H1 (cell line): ENCODE results near the gene LPP. TPM values are rescaled to one million over a fixed set of nuclear protein-coding genes. Genes with fewer than 3 reads are reported as not detected.

ENCODE experiments used
- CTCF ChIA-PET: fragments of 300-600 bp; sonication (Branson Sonifier 250); formaldehyde crosslinking; loops from one replicate; lab custom pipeline; 2021; ENCODE audit not compliant: partially characterized antibody; lab: Charles Lee
- POLR2A ChIA-PET: fragments of 300-600 bp; sonication (Branson Sonifier 250); formaldehyde crosslinking; loops from one replicate; lab custom pipeline; 2021; ENCODE audit warnings: inconsistent platforms; ENCODE audit not compliant: partially characterized antibody; lab: Charles Lee
- DNase-seq, 2 experiments: peaks; one replicate each; pipeline versions ENCODE4 v3.0.0 to v3.0.0-alpha.2; 2010 to 2022; ENCODE audit warnings: low spot score in 2 of 2, low read depth in 1 of 2, mixed read lengths in 1 of 2
- FAIRE-seq: peaks from 2 replicates; lab custom pipeline; 2011; peaks lifted over from hg19 to GRCh38; lab: Jason Lieb, UNC
- H2AFZ ChIP-seq: 2 replicates; pipeline ENCODE4 v1.8.1; 2012; ENCODE audit warnings: low read length, inconsistent platforms
- H2AK5ac ChIP-seq: 2 replicates; pipeline ENCODE4 v1.6.1; 2013; ENCODE audit warnings: low read depth, low read length
- H2BK120ac ChIP-seq: replicated peaks from 2 replicates; pipeline ENCODE3; 2013; ENCODE audit warnings: low read depth, low read length, inconsistent platforms
- H2BK12ac ChIP-seq: 2 replicates; pipeline ENCODE4 v1.6.1; 2013; ENCODE audit warnings: low read depth, low read length
- H2BK15ac ChIP-seq: 2 replicates; pipeline ENCODE4 v1.6.1; 2013; ENCODE audit warnings: low read length
- H2BK20ac ChIP-seq: 2 replicates; pipeline ENCODE4 v1.6.1; 2013; ENCODE audit warnings: low read length
- H2BK5ac ChIP-seq: 2 replicates; pipeline ENCODE4 v1.6.1; 2013; ENCODE audit warnings: low read depth, low read length
- H3K14ac ChIP-seq: 2 replicates; pipeline ENCODE4 v1.6.1; 2013; ENCODE audit warnings: inconsistent platforms; ENCODE audit not compliant: insufficient read length
- H3K18ac ChIP-seq: 2 replicates; pipeline ENCODE4 v1.6.1; 2013; ENCODE audit warnings: low read length; ENCODE audit errors: extremely low read depth
- H3K23ac ChIP-seq: 2 replicates; pipeline ENCODE4 v1.6.1; 2013; ENCODE audit warnings: inconsistent platforms; ENCODE audit not compliant: insufficient read length
- H3K23me2 ChIP-seq: 2 replicates; pipeline ENCODE4 v1.6.1; 2013; ENCODE audit warnings: low read depth, low read length
- H3K27ac ChIP-seq: 2 replicates; pipeline ENCODE4 v1.6.1; 2011; ENCODE audit warnings: low read depth, low read length, inconsistent platforms
- H3K27me3 ChIP-seq, 4 experiments: replicated peaks in 1 of 4; 1 replicate in 1 of 4; 2 replicates in 3 of 4; pipeline versions ENCODE4 v1.6.1 to v1.8.1; 2011 to 2013; ENCODE audit warnings: low read length in 3 of 4, mild to moderate bottlenecking in 3 of 4, inconsistent platforms in 2 of 4, mixed read lengths in 2 of 4, moderate library complexity in 1 of 4; ENCODE audit not compliant: control insufficient read depth in 3 of 4, insufficient read depth in 3 of 4; ENCODE audit errors: extremely low read depth in 1 of 4
- H3K36me3 ChIP-seq, 4 experiments: 2 replicates each; pipeline versions ENCODE4 v1.6.1 to v1.8.1; 2011 to 2013; ENCODE audit warnings: mild to moderate bottlenecking in 4 of 4, low read length in 3 of 4, moderate library complexity in 2 of 4, control low read depth in 1 of 4, inconsistent platforms in 1 of 4; ENCODE audit not compliant: insufficient read depth in 4 of 4, control insufficient read depth in 2 of 4
- H3K4ac ChIP-seq: replicated peaks from 2 replicates; pipeline ENCODE3; 2013; ENCODE audit warnings: low read length, low read depth, mixed read lengths, inconsistent platforms; ENCODE audit not compliant: insufficient read length
- H3K4me1 ChIP-seq, 4 experiments: replicated peaks in 1 of 4; 1 replicate in 1 of 4; 2 replicates in 3 of 4; pipeline versions ENCODE4 v1.6.1 to v1.8.1; 2011 to 2013; ENCODE audit warnings: low read length in 3 of 4, inconsistent platforms in 2 of 4, mixed read lengths in 1 of 4; ENCODE audit not compliant: insufficient read depth in 4 of 4, control insufficient read depth in 3 of 4
- H3K4me2 ChIP-seq, 2 experiments: 2 replicates each; pipeline versions ENCODE4 v1.6.1 to v1.8.1; 2011 to 2013; ENCODE audit warnings: low read depth in 2 of 2, low read length in 2 of 2, control low read depth in 1 of 2, inconsistent platforms in 1 of 2, mild to moderate bottlenecking in 1 of 2; ENCODE audit not compliant: insufficient read depth in 1 of 2
- H3K4me3 ChIP-seq, 4 experiments: fragments of 200-600, 300-600 bp in 1 of 4; sonication (generic), shearing (Covaris generic), sonication (Bioruptor Twin) in 1 of 4; 2 replicates each; pipeline versions ENCODE4 v1.5.1 to v1.8.1; 2011 to 2016; ENCODE audit warnings: low read length in 4 of 4, low read depth in 3 of 4, control low read depth in 2 of 4, inconsistent platforms in 2 of 4, mild to moderate bottlenecking in 2 of 4, mixed read lengths in 1 of 4, moderate library complexity in 1 of 4; ENCODE audit not compliant: insufficient read depth in 2 of 4; ENCODE audit errors: extremely low read depth in 1 of 4
- H3K56ac ChIP-seq: replicated peaks from 2 replicates; pipeline ENCODE3; 2013; ENCODE audit warnings: low read depth, mild to moderate bottlenecking, mixed read lengths, low read length, inconsistent platforms; ENCODE audit not compliant: insufficient read length
- H3K79me1 ChIP-seq: 2 replicates; pipeline ENCODE4 v1.6.1; 2013; ENCODE audit warnings: low read depth, low read length, control low read depth
- H3K79me2 ChIP-seq, 2 experiments: 2 replicates each; pipeline versions ENCODE4 v1.6.1 to v1.8.1; 2012 to 2013; ENCODE audit warnings: low read length in 2 of 2, mild to moderate bottlenecking in 2 of 2, inconsistent platforms in 1 of 2; ENCODE audit not compliant: insufficient read depth in 2 of 2, control insufficient read depth in 1 of 2
- H3K9ac ChIP-seq, 4 experiments: replicated peaks in 1 of 4; 1 replicate in 1 of 4; 2 replicates in 3 of 4; pipeline versions ENCODE4 v1.6.1 to v1.8.1; 2011 to 2013; ENCODE audit warnings: low read depth in 3 of 4, low read length in 3 of 4, control low read depth in 2 of 4, mild to moderate bottlenecking in 2 of 4, moderate library complexity in 2 of 4, inconsistent platforms in 1 of 4; ENCODE audit errors: extremely low read depth in 1 of 4
- H3K9me3 ChIP-seq, 2 experiments: 2 replicates each; pipeline versions ENCODE4 v1.6.1 to v1.8.1; 2012 to 2013; ENCODE audit warnings: mild to moderate bottlenecking in 2 of 2, moderate library complexity in 2 of 2, control low read depth in 1 of 2, inconsistent platforms in 1 of 2, low read depth in 1 of 2, low read length in 1 of 2, mixed read lengths in 1 of 2; ENCODE audit not compliant: insufficient read depth in 2 of 2
- H4K20me1 ChIP-seq, 2 experiments: replicated peaks in 1 of 2; 2 replicates each; pipeline versions ENCODE3 to v1.8.1; 2011 to 2013; ENCODE audit warnings: inconsistent platforms in 2 of 2, low read length in 2 of 2, mild to moderate bottlenecking in 1 of 2; ENCODE audit not compliant: insufficient read depth in 2 of 2, control insufficient read depth in 1 of 2
- H4K5ac ChIP-seq: 2 replicates; pipeline ENCODE4 v1.6.1; 2013; ENCODE audit warnings: low read length, low read depth, mixed read lengths, inconsistent platforms; ENCODE audit not compliant: insufficient read length
- H4K8ac ChIP-seq: 2 replicates; pipeline ENCODE4 v1.8.0; 2013; ENCODE audit warnings: mild to moderate bottlenecking, moderate library complexity, low read length, inconsistent platforms; ENCODE audit not compliant: insufficient read depth; ENCODE audit errors: extremely low read depth
- H4K91ac ChIP-seq: replicated peaks from 2 replicates; pipeline ENCODE3; 2013; ENCODE audit warnings: low read length, mixed read lengths, inconsistent platforms; ENCODE audit not compliant: insufficient read length
- BACH1 ChIP-seq: IDR thresholded peaks from 2 replicates; pipeline ENCODE4 v1.6.1; 2012; ENCODE audit warnings: low read length, improper control_type of control experiment
- BRCA1 ChIP-seq: IDR thresholded peaks from 2 replicates; pipeline ENCODE4 v1.6.1; 2012; ENCODE audit warnings: low read depth, low read length, improper control_type of control experiment
- CREB1 ChIP-seq: IDR thresholded peaks from 2 replicates; pipeline ENCODE4 v1.6.1; 2012; ENCODE audit warnings: inconsistent platforms
- NRF1 ChIP-seq: IDR thresholded peaks from 2 replicates; pipeline ENCODE4 v1.6.1; 2011; ENCODE audit warnings: mild to moderate bottlenecking, low read depth, low read length, improper control_type of control experiment
- POLR2A ChIP-seq, 2 experiments: IDR thresholded peaks; 1 replicate in 1 of 2; 2 replicates in 1 of 2; pipeline ENCODE4 v1.6.1; 2011; ENCODE audit warnings: low read depth in 2 of 2, low read length in 2 of 2, mild to moderate bottlenecking in 2 of 2; ENCODE audit errors: control extremely low read depth in 1 of 2
- POLR2AphosphoS5 ChIP-seq: IDR thresholded peaks from 2 replicates; pipeline ENCODE4 v1.6.1; 2011; ENCODE audit warnings: low read depth, low read length
- RFX5 ChIP-seq: IDR thresholded peaks from 2 replicates; pipeline ENCODE4 v1.6.1; 2011; ENCODE audit warnings: low read depth, low read length, improper control_type of control experiment, borderline replicate concordance
- RXRA ChIP-seq: IDR thresholded peaks from 2 replicates; pipeline ENCODE4 v1.6.1; 2011; ENCODE audit warnings: low read depth, mild to moderate bottlenecking, low read length, moderate library complexity; ENCODE audit not compliant: insufficient read depth
- SP1 ChIP-seq: IDR thresholded peaks from 2 replicates; pipeline ENCODE4 v1.6.1; 2011; ENCODE audit warnings: low read depth, low read length
- TEAD4 ChIP-seq: IDR thresholded peaks from 2 replicates; pipeline ENCODE4 v1.6.1; 2012; ENCODE audit warnings: low read depth, low read length, inconsistent platforms, mixed read lengths
- WGBS, 2 experiments: shearing (Covaris generic) in 1 of 2; methylation state at CpG; one replicate each; pipeline versions ENCODE4 v1.1.6 to v1.1.7; 2013 to 2015; ENCODE audit warnings: low lambda C conversion rate in 2 of 2, mixed read lengths in 2 of 2, inconsistent platforms in 1 of 2, low coverage in 1 of 2, missing lambda C conversion rate in 1 of 2; ENCODE audit not compliant: insufficient replicate concordance in 2 of 2, insufficient coverage in 1 of 2, insufficient read length in 1 of 2; ENCODE audit errors: extremely low coverage in 1 of 2, missing lambda C conversion rate in 1 of 2; 5-methylcytosine and 5-hydroxymethylcytosine counted together
- polyA plus RNA-seq, 7 experiments: library from polyadenylated mRNA; depleted of rRNA in 3 of 7; stranded (reverse) in 5 of 7; unstranded in 2 of 7; fragments of >200 nt in 5 of 7; fragments of 200-250 nt in 2 of 7; gene quantifications; 1 replicate in 5 of 7; 2 replicates in 1 of 7; 4 replicates in 1 of 7; pipeline versions ENCODE4 v1.2.1 to v1.2.3, GENCODE V29; 2011 to 2013; ENCODE audit warnings: missing spikeins in 2 of 7, mixed read lengths in 2 of 7
- total RNA-seq: library from RNA; stranded (reverse); fragmentation: NEBNext Ultra II Directional; extraction: Animal tissue kit (Norgen Biotek cat#: 25700); gene quantifications from 2 replicates; pipeline ENCODE4 v1.2.1, GENCODE V29; 2021
- TF ChIP-seq, protein P1 (sequence below): IDR thresholded peaks from 2 replicates; pipeline ENCODE4 v1.6.1; 2012; ENCODE audit warnings: inconsistent platforms

The LPP gene
- total and polyA plus RNA-seq, 2 of the 8 experiments (the other 6 are each of a cell fraction or from before 2014, with no cell fraction given) = 10.0 to 53.3 TPM

GRCh38 chr3:188546835-188547670 lies 393.1 kb downstream of the LPP start:
- Histone ChIP-seq H3K9me3 (no peaks in the 10 kb centered on the region), H3K4me2 (no peak overlapping the region), H3K23ac (no peak overlapping the region), H3K36me3 (no peaks in the 10 kb centered on the region), H3K79me2 (no peaks in the 10 kb centered on the region), H2BK20ac (no peak overlapping the region), H4K91ac (no peak overlapping the region), H4K8ac (no peak overlapping the region), H3K56ac (no peak overlapping the region), H4K20me1 (no peaks in the 10 kb centered on the region), H2BK5ac (no peak overlapping the region), H2AK5ac (no peak overlapping the region), H2BK15ac (no peak overlapping the region), H3K4ac (no peak overlapping the region), H3K4me1 (peaks cover 0 to 3% (median 0%) of the 10 kb centered on the region in 4 experiments; a peak in 1 of 7 replicates), H3K4me3 (no peak overlapping the region), H3K27me3 (no peaks in the 10 kb centered on the region)
- WGBS, 2 experiments = 91% methylated on average over 6 of the region's 6 CpGs; no CpG with 5 or more reads in 1 of the 2 experiments
- POLR2A ChIA-PET = interaction anchor here (0.7 kb wide), 1 partner anchor 14 kb away, joined by 3 read pairs; no protein-coding TSS in a partner anchor
- TF ChIP-seq POLR2AphosphoS5 (no peak), POLR2A (IDR thresholded peaks at IDR 0.05; ENCODE audit: control extremely low read depth in 1 of 2, low read depth in 2 of 2, low read length in 2 of 2) (no peak), CREB1 (no peak), TEAD4 (no peak), NRF1 (no peak), RXRA (no peak), BRCA1 (no peak), BACH1 (no peak), SP1 (no peak), RFX5 (no peak)
- TF ChIP-seq, protein P1, sequence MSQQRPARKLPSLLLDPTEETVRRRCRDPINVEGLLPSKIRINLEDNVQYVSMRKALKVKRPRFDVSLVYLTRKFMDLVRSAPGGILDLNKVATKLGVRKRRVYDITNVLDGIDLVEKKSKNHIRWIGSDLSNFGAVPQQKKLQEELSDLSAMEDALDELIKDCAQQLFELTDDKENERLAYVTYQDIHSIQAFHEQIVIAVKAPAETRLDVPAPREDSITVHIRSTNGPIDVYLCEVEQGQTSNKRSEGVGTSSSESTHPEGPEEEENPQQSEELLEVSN = no peak
- TF ChIP-seq, all 59 proteins: peak for 0
- FAIRE-seq = no peak
- Histone ChIP-seq H3K18ac (no peak overlapping the region), H3K27ac (no peak overlapping the region), H3K79me1 (no peaks in the 10 kb centered on the region), H2BK120ac (no peak overlapping the region), H2AFZ (no peak overlapping the region), H2BK12ac (no peak overlapping the region), H4K5ac (no peak overlapping the region), H3K9ac (no peak overlapping the region), H3K14ac (no peak overlapping the region), H3K23me2 (no peaks in the 10 kb centered on the region)
- no peak for DNase-seq
- CTCF ChIA-PET = interaction anchor here (0.6 to 2.2 kb wide), 4 partner anchors 19 to 807 kb away, joined by 3 to 6 read pairs (median 4); no protein-coding TSS in a partner anchor
